Measurements from ENCODE around the gene LIN7B.
"Not testable (repeated sequence)": the region's sequence is repeated elsewhere in the genome, so short reads cannot be mapped to it uniquely, and the experiment has no call there.

The LIN7B gene

GRCh38 chr19:49145573-49146407 lies 31.6 kb downstream of the LIN7B start:
- Histone ChIP-seq H3K9ac (ENCODE audit: insufficient read length, low read depth) (no peak overlapping the region), H3K9me3 (ENCODE audit: insufficient read depth, low read length) (no peaks in the 10 kb centered on the region), H3K4me3 (ENCODE audit: insufficient read length, low read depth) (peak overlapping the region; percentile 3), H3K4me1 (ENCODE audit: insufficient read depth, insufficient read length) (peaks cover 13% of the 10 kb centered on the region), H3K36me3 (ENCODE audit: insufficient read depth, insufficient read length, low read length) (no peaks in the 10 kb centered on the region), H3K27me3 (ENCODE audit: insufficient read depth, insufficient read length) (no peaks in the 10 kb centered on the region)
- TF ChIP-seq SUZ12 (IDR thresholded peaks at IDR 0.05; ENCODE audit: extremely low read depth, insufficient read depth, insufficient read length) (no peak), ZNF274 (IDR thresholded peaks at IDR 0.05; ENCODE audit: low read depth, low read length) (no peak), YY1 (IDR thresholded peaks at IDR 0.05; ENCODE audit: insufficient read depth, insufficient read length) (no peak)
- peak; percentile 84 for DNase-seq (ENCODE audit: low read depth, low spot score)

GRCh38 chr19:49146408-49146770 lies 32.2 kb downstream of the LIN7B start:
- DNase-seq (ENCODE audit: low read depth, low spot score); H3K36me3 ChIP-seq (ENCODE audit: insufficient read depth, insufficient read length, low read length); H3K9ac ChIP-seq (ENCODE audit: insufficient read length, low read depth); H3K9me3 ChIP-seq (ENCODE audit: insufficient read depth, low read length); H3K27me3 ChIP-seq (ENCODE audit: insufficient read depth, insufficient read length); H3K4me3 ChIP-seq (ENCODE audit: insufficient read length, low read depth): not testable (repeated sequence)
- H3K4me1 ChIP-seq (ENCODE audit: insufficient read depth, insufficient read length), result peaks cover 13% of the 10 kb centered on the region

- DNase-seq (ENCODE audit: low read depth, low spot score), result no peak
- peaks cover 4% of the 10 kb centered on the region for H3K27me3 ChIP-seq (ENCODE audit: insufficient read depth, insufficient read length)
- H3K9ac ChIP-seq (ENCODE audit: insufficient read length, low read depth), result peak overlapping the region; percentile 85
- no peaks in the 10 kb centered on the region for H3K36me3 ChIP-seq (ENCODE audit: insufficient read depth, insufficient read length, low read length)
- TF ChIP-seq SUZ12 (IDR thresholded peaks at IDR 0.05; ENCODE audit: extremely low read depth, insufficient read depth, insufficient read length), result no peak
- no peak for TF ChIP-seq ZNF274 (IDR thresholded peaks at IDR 0.05; ENCODE audit: low read depth, low read length)
- no peak for TF ChIP-seq YY1 (IDR thresholded peaks at IDR 0.05; ENCODE audit: insufficient read depth, insufficient read length)
- H3K4me1 ChIP-seq (ENCODE audit: insufficient read depth, insufficient read length), result peaks cover 13% of the 10 kb centered on the region
- peak overlapping the region; percentile 59 for H3K4me3 ChIP-seq (ENCODE audit: insufficient read length, low read depth)
- H3K9me3 ChIP-seq (ENCODE audit: insufficient read depth, low read length), result no peaks in the 10 kb centered on the region
These were observed 34.0 kb downstream of the LIN7B start for GRCh38 chr19:49148044-49148682.

GRCh38 chr19:49148784-49149651 lies 34.8 kb downstream of the LIN7B start:
- peaks cover 13% of the 10 kb centered on the region for H3K4me1 ChIP-seq (ENCODE audit: insufficient read depth, insufficient read length)
- H3K9ac ChIP-seq (ENCODE audit: insufficient read length, low read depth), result peak overlapping the region; percentile 90
- no peaks in the 10 kb centered on the region for H3K36me3 ChIP-seq (ENCODE audit: insufficient read depth, insufficient read length, low read length)
- DNase-seq (ENCODE audit: low read depth, low spot score), result peak; percentile 88
- peak overlapping the region; percentile 78 for H3K4me3 ChIP-seq (ENCODE audit: insufficient read length, low read depth)
- no peaks in the 10 kb centered on the region for H3K9me3 ChIP-seq (ENCODE audit: insufficient read depth, low read length)
- peaks cover 13% of the 10 kb centered on the region for H3K27me3 ChIP-seq (ENCODE audit: insufficient read depth, insufficient read length)
- TF ChIP-seq SUZ12 (IDR thresholded peaks at IDR 0.05; ENCODE audit: extremely low read depth, insufficient read depth, insufficient read length), result no peak
- no peak for TF ChIP-seq YY1 (IDR thresholded peaks at IDR 0.05; ENCODE audit: insufficient read depth, insufficient read length)
- no peak for TF ChIP-seq ZNF274 (IDR thresholded peaks at IDR 0.05; ENCODE audit: low read depth, low read length)

- no peak for TF ChIP-seq SUZ12 (IDR thresholded peaks at IDR 0.05; ENCODE audit: extremely low read depth, insufficient read depth, insufficient read length)
- Histone ChIP-seq H3K9me3 (ENCODE audit: insufficient read depth, low read length) (no peaks in the 10 kb centered on the region), H3K9ac (ENCODE audit: insufficient read length, low read depth) (peak overlapping the region; percentile 90), H3K4me1 (ENCODE audit: insufficient read depth, insufficient read length) (peaks cover 13% of the 10 kb centered on the region), H3K4me3 (ENCODE audit: insufficient read length, low read depth) (peak overlapping the region; percentile 78), H3K36me3 (ENCODE audit: insufficient read depth, insufficient read length, low read length) (no peaks in the 10 kb centered on the region), H3K27me3 (ENCODE audit: insufficient read depth, insufficient read length) (peaks cover 19% of the 10 kb centered on the region)
- DNase-seq (ENCODE audit: low read depth, low spot score), result peak; percentile 70
These were observed 35.5 kb downstream of the LIN7B start for GRCh38 chr19:49149652-49150105.

- no peaks in the 10 kb centered on the region for H3K36me3 ChIP-seq (ENCODE audit: insufficient read depth, insufficient read length, low read length)
- DNase-seq (ENCODE audit: low read depth, low spot score), result no peak
- H3K4me1 ChIP-seq (ENCODE audit: insufficient read depth, insufficient read length), result peaks cover 15% of the 10 kb centered on the region
- H3K4me3 ChIP-seq (ENCODE audit: insufficient read length, low read depth), result peak overlapping the region; percentile 78
- TF ChIP-seq YY1 (IDR thresholded peaks at IDR 0.05; ENCODE audit: insufficient read depth, insufficient read length) (no peak), SUZ12 (IDR thresholded peaks at IDR 0.05; ENCODE audit: extremely low read depth, insufficient read depth, insufficient read length) (no peak), ZNF274 (IDR thresholded peaks at IDR 0.05; ENCODE audit: low read depth, low read length) (no peak)
- H3K9me3 ChIP-seq (ENCODE audit: insufficient read depth, low read length), result no peaks in the 10 kb centered on the region
- H3K27me3 ChIP-seq (ENCODE audit: insufficient read depth, insufficient read length), result peaks cover 20% of the 10 kb centered on the region
- peak overlapping the region; percentile 90 for H3K9ac ChIP-seq (ENCODE audit: insufficient read length, low read depth)
These were observed 36.2 kb downstream of the LIN7B start for GRCh38 chr19:49150106-49150943.

Measured in NT2/D1 (cell line).